ENCODE measurements around the gene ATXN1. TPM values are rescaled to one million over a fixed set of nuclear protein-coding genes. Genes with fewer than 3 reads are reported as not detected.

ATXN1 gene
- total RNA-seq, 1 experiment from 2014 or later = 8.1 TPM

DNA sequence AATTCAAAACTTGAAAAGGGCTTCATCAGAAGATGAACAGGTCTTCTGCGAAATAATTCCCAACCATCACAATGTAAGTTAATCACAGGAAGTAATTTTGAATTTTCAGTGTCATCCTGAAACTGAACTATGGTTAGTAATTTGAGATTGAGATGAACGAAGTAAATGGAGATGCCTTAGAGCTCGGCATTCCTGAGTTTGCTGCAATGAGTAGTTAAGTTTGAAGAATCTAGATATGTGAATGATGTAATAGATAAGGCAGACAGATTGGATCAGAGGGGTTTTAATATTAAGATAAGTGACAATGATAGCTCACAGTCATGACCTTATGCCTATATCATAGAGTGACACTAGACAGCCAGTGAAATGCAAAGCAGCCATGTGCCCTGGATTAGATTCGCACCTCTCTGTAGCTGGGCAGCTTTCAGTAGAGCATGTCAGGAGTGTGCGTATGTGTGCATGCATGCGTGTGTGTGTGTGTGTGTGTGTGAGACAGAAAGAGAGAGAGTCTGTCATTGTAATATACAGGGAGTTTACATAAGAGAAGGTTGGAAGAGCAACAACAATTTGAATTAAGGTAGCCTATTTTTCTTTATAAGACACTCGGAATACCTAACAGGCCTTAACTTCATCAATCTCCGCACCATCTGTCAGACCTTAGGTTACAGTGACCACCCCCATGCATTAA, 289.9 kb downstream of the ATXN1 start:
- peaks cover 25% of the 10 kb centered on the region for H3K4me1 Mint-ChIP-seq
- H3K27ac Mint-ChIP-seq = no peak overlapping the region
- DNase-seq (ENCODE audit: low spot score) (no peak), ATAC-seq (no peak)
- H3K4me3 Mint-ChIP-seq = no peak overlapping the region
- no peaks in the 10 kb centered on the region for H3K27me3 Mint-ChIP-seq (ENCODE audit: low read depth)
- ChIA-PET POLR2A (no interaction called here), CTCF (no interaction called here)
- TF ChIP-seq ZNF423 (CRISPR knock-in tag; IDR thresholded peaks at IDR 0.05) (no peak), SOX15 (CRISPR knock-in tag; IDR thresholded peaks at IDR 0.05) (no peak), MXD4 (CRISPR knock-in tag; IDR thresholded peaks at IDR 0.05; ENCODE audit: borderline replicate concordance) (no peak), ZNF138 (CRISPR knock-in tag; conservative IDR thresholded peaks at IDR 0.05) (no peak), ETV6 (CRISPR knock-in tag; IDR thresholded peaks at IDR 0.05) (no peak), ATF1 (CRISPR knock-in tag; IDR thresholded peaks at IDR 0.05) (no peak), TCF7 (CRISPR knock-in tag; IDR thresholded peaks at IDR 0.05; ENCODE audit: low read depth) (no peak), MYBL2 (CRISPR knock-in tag; IDR thresholded peaks at IDR 0.05) (no peak), ZNF263 (CRISPR knock-in tag; IDR thresholded peaks at IDR 0.05; ENCODE audit: low read depth) (no peak), ZNF425 (CRISPR knock-in tag; conservative IDR thresholded peaks at IDR 0.05) (no peak), RELA (CRISPR knock-in tag; IDR thresholded peaks at IDR 0.05; ENCODE audit: borderline replicate concordance) (no peak)
- TF ChIP-seq, protein P1, sequence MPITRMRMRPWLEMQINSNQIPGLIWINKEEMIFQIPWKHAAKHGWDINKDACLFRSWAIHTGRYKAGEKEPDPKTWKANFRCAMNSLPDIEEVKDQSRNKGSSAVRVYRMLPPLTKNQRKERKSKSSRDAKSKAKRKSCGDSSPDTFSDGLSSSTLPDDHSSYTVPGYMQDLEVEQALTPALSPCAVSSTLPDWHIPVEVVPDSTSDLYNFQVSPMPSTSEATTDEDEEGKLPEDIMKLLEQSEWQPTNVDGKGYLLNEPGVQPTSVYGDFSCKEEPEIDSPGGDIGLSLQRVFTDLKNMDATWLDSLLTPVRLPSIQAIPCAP (CRISPR knock-in tag; IDR thresholded peaks at IDR 0.05) = no peak
- TF ChIP-seq, protein P2, sequence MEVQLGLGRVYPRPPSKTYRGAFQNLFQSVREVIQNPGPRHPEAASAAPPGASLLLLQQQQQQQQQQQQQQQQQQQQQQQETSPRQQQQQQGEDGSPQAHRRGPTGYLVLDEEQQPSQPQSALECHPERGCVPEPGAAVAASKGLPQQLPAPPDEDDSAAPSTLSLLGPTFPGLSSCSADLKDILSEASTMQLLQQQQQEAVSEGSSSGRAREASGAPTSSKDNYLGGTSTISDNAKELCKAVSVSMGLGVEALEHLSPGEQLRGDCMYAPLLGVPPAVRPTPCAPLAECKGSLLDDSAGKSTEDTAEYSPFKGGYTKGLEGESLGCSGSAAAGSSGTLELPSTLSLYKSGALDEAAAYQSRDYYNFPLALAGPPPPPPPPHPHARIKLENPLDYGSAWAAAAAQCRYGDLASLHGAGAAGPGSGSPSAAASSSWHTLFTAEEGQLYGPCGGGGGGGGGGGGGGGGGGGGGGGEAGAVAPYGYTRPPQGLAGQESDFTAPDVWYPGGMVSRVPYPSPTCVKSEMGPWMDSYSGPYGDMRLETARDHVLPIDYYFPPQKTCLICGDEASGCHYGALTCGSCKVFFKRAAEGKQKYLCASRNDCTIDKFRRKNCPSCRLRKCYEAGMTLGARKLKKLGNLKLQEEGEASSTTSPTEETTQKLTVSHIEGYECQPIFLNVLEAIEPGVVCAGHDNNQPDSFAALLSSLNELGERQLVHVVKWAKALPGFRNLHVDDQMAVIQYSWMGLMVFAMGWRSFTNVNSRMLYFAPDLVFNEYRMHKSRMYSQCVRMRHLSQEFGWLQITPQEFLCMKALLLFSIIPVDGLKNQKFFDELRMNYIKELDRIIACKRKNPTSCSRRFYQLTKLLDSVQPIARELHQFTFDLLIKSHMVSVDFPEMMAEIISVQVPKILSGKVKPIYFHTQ (CRISPR knock-in tag; IDR thresholded peaks at IDR 0.05) = no peak
- TF ChIP-seq, protein P3, sequence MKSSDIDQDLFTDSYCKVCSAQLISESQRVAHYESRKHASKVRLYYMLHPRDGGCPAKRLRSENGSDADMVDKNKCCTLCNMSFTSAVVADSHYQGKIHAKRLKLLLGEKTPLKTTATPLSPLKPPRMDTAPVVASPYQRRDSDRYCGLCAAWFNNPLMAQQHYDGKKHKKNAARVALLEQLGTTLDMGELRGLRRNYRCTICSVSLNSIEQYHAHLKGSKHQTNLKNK (CRISPR knock-in tag; IDR thresholded peaks at IDR 0.05) = no peak
- H3K9me3 Mint-ChIP-seq = peaks cover 10% of the 10 kb centered on the region
- peaks cover 3% of the 10 kb centered on the region; the same call in 1 of the 2 replicates for H3K36me3 Mint-ChIP-seq

DNA sequence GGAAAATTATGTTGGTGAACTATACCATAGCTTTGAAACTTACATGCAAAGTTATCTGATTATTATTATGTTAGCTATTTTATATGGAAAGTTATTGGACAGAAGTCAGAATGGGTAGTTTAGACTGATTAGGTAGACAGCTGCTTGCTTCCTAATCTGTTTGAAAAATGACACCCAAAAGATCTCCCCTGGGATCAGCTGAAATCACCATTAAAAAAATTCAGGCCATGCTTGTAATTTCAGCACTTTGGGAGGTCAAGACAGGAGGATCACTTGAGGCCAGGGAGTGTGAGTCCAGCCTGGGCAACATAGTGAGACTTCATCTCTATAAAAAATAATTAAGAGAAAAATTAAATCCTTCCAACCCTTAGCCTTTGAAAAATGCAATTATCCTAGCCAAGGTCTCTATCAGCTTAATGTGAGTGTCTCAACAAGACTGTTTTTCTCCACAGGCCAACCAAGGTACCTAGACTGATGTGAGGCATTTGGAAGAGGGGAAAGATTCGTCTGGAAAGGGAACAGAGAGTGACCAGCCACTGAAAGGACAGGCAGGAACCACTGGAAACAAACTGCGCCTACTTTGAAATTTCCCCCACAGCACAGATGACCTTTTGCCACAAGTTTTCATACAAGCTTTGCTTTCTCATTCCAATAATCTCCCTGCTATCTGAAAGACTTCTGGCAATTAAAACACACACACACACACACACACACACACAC, 290.6 kb downstream of the ATXN1 start:
- Mint-ChIP-seq H3K36me3 (peaks cover 3% of the 10 kb centered on the region; the same call in 1 of the 2 replicates), H3K9me3 (peaks cover 10% of the 10 kb centered on the region), H3K27ac (no peak overlapping the region), H3K4me3 (no peak overlapping the region), H3K27me3 (ENCODE audit: low read depth) (no peaks in the 10 kb centered on the region), H3K4me1 (peaks cover 29% of the 10 kb centered on the region)
- DNase-seq (ENCODE audit: low spot score) (no peak), ATAC-seq (no peak)
- CTCF ChIA-PET = no interaction called here
- POLR2A ChIA-PET = no interaction called here
- TF ChIP-seq ZNF425 (CRISPR knock-in tag; conservative IDR thresholded peaks at IDR 0.05) (no peak), HMGA2 (CRISPR knock-in tag; IDR thresholded peaks at IDR 0.05) (no peak), ZNF121 (CRISPR knock-in tag; IDR thresholded peaks at IDR 0.05) (no peak), PRRX2 (CRISPR knock-in tag; IDR thresholded peaks at IDR 0.05) (no peak), E2F1 (CRISPR knock-in tag; IDR thresholded peaks at IDR 0.05) (no peak), ZNF138 (CRISPR knock-in tag; conservative IDR thresholded peaks at IDR 0.05) (no peak), ZBTB43 (CRISPR knock-in tag; IDR thresholded peaks at IDR 0.05) (no peak), KAT7 (CRISPR knock-in tag; IDR thresholded peaks at IDR 0.05; ENCODE audit: borderline replicate concordance) (no peak)
- TF ChIP-seq, protein P4, sequence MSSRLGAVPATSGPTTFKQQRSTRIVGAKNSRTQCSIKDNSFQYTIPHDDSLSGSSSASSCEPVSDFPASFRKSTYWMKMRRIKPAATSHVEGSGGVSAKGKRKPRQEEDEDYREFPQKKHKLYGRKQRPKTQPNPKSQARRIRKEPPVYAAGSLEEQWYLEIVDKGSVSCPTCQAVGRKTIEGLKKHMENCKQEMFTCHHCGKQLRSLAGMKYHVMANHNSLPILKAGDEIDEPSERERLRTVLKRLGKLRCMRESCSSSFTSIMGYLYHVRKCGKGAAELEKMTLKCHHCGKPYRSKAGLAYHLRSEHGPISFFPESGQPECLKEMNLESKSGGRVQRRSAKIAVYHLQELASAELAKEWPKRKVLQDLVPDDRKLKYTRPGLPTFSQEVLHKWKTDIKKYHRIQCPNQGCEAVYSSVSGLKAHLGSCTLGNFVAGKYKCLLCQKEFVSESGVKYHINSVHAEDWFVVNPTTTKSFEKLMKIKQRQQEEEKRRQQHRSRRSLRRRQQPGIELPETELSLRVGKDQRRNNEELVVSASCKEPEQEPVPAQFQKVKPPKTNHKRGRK (CRISPR knock-in tag; IDR thresholded peaks at IDR 0.05; ENCODE audit: borderline replicate concordance) = no peak

Data from WTC11 (cell line).